Measurements from ENCODE around the gene DPP4. TPM values are rescaled to one million over a fixed set of nuclear protein-coding genes. Genes with fewer than 3 reads are reported as not detected.

DPP4 gene
- total RNA-seq, 2 experiments from 2014 or later: 101 to 107 TPM

DNA sequence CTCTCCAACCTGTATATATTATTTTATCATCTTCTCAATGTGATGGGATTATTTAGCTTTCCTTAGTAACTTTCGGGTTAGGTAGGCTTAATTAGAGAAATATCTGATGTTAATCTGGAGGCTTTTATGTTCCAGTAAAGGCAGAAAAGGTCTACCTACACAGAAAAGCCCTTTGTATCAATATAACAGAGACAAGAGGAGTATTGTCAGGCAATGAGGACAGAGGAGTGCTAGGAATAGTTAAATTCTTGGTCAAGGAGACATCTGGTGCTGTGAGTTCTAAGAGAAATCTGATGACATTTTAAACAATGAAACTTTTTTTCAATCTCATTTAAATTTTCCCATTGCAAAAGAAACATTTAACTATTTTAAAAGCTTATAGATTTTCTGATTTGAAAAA lies 36.1 kb downstream of the DPP4 start:
- H3K27me3 Mint-ChIP-seq: no peaks in the 10 kb centered on the region
- POLR2A ChIA-PET: interaction anchor here (1.2 kb wide), 1 partner anchor 13 kb away, joined by 5 read pairs; no protein-coding TSS in a partner anchor
- peaks cover 3% of the 10 kb centered on the region for H3K9me3 Mint-ChIP-seq
- H3K27ac Mint-ChIP-seq: no peak overlapping the region
- H3K36me3 Mint-ChIP-seq: peaks cover 78% of the 10 kb centered on the region
- peaks cover 13% of the 10 kb centered on the region for H3K4me1 Mint-ChIP-seq
- ATAC-seq (ENCODE audit: low read depth): no peak
- DNase-seq: no peak
- no peak overlapping the region for H3K4me3 Mint-ChIP-seq

DNA sequence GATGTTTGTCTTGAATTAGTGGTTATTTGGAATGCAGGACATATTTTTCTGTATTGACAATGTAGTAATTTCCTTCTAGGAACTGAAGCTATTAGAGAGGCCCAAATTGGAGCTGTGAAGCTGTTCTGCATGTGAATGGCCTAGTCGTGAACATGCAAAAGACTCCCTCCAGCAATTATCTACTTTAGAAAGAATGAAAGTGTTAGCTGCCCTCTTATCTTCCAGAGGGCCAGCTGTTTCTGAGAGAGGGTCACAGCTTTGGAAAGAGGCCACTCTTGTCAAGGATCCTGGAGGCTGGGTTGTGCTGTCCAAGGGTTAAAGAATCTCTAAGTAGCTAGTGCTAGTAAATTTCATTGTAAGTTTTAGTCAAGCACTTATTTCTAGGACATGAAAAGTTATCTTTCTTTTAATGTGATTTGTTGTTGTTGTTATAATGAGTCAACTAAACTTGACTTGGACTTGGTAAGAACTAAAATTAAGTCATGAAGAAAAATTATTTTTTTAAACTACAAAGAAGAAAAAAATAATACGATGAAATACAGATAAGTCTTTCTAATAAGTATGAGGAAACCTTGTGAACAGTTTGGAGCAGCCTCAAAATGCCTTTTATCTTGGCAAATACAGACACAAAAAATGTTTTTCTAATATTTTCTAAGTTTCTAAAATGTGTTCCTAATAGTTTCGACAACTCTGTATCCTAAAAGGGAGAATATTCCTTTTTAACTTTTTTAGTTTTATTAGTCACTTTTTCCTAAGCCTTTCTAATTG lies 36.8 kb downstream of the DPP4 start:
- no peak for DNase-seq
- H3K36me3 Mint-ChIP-seq: peaks cover 74% of the 10 kb centered on the region
- POLR2A ChIA-PET: interaction anchor here (1.2 kb wide), 1 partner anchor 12 kb away, joined by 5 read pairs; no protein-coding TSS in a partner anchor
- peaks cover 10% of the 10 kb centered on the region for H3K4me1 Mint-ChIP-seq
- peak overlapping the region; percentile 39 for H3K27ac Mint-ChIP-seq
- H3K4me3 Mint-ChIP-seq: no peak overlapping the region
- H3K27me3 Mint-ChIP-seq: no peaks in the 10 kb centered on the region
- H3K9me3 Mint-ChIP-seq: peaks cover 3% of the 10 kb centered on the region
- ATAC-seq (ENCODE audit: low read depth): no peak

DNA sequence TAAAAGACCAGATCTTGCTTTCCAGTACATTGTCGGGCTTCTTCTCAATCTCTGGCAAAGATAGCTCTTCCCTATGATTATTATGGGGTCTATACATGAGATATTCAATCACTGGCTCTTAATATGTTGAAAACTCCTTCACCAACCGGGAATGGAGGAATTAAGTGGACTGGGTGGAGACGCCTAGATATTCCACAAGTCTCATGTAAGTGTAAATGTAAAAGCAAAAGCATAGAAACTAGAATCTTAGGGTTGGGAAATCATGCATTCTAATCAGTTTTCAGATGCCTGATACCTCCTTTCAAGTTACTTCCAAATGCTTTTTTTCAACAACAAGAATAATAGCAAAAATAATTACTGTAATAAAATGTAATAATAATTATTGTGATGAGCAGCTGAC lies 38.0 kb downstream of the DPP4 start:
- ATAC-seq (ENCODE audit: low read depth): no peak
- peaks cover 73% of the 10 kb centered on the region for H3K36me3 Mint-ChIP-seq
- peaks cover 3% of the 10 kb centered on the region for H3K9me3 Mint-ChIP-seq
- no peak overlapping the region for H3K4me3 Mint-ChIP-seq
- peaks cover 10% of the 10 kb centered on the region for H3K4me1 Mint-ChIP-seq
- H3K27ac Mint-ChIP-seq: no peak overlapping the region
- POLR2A ChIA-PET: no interaction called here
- no peaks in the 10 kb centered on the region for H3K27me3 Mint-ChIP-seq
- no peak for DNase-seq

DNA sequence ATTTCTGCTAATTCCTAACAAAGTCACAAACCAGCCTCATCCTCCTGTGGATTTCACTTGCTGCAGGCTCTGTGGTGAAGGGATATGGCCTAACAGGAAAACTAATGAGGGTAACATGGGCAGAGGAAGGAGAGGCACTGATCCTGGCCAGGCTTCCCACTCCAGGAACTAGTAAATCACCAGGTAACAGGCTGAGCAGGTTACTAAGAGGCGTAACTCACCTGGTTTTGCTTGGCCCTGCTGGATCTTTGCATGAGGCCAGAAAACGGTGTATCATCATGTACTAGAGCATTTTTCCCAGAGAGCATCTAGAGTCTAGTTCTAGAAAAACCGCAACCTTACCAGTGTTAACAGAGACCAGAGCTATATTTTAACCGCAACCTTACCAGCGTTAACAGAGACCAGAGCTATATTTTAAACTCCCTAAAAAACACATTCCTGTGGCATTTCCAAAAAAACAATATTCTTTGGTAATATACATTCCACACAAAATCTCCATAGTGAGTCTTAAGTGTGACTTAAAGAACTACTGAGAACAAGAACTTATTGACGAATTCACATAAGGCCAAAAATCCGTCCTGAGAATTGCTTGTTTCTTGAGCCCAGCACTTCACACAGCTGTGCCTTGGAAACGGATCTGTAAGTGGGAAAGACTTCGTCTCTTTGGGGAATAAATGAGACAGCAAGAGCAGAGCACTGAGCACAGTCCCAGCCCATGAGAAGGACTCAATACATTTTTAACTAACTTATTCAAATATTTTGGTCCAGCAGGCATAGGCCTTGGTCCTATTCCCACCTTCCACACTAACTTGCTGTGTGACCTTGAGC lies 43.4 kb downstream of the DPP4 start:
- peaks cover 18% of the 10 kb centered on the region for H3K4me1 Mint-ChIP-seq
- H3K36me3 Mint-ChIP-seq: peaks cover 79% of the 10 kb centered on the region
- ATAC-seq (ENCODE audit: low read depth): no peak
- POLR2A ChIA-PET: no interaction called here
- H3K27ac Mint-ChIP-seq: no peak overlapping the region
- H3K9me3 Mint-ChIP-seq: no peaks in the 10 kb centered on the region
- no peaks in the 10 kb centered on the region for H3K27me3 Mint-ChIP-seq
- H3K4me3 Mint-ChIP-seq: no peak overlapping the region
- DNase-seq: no peak

DNA sequence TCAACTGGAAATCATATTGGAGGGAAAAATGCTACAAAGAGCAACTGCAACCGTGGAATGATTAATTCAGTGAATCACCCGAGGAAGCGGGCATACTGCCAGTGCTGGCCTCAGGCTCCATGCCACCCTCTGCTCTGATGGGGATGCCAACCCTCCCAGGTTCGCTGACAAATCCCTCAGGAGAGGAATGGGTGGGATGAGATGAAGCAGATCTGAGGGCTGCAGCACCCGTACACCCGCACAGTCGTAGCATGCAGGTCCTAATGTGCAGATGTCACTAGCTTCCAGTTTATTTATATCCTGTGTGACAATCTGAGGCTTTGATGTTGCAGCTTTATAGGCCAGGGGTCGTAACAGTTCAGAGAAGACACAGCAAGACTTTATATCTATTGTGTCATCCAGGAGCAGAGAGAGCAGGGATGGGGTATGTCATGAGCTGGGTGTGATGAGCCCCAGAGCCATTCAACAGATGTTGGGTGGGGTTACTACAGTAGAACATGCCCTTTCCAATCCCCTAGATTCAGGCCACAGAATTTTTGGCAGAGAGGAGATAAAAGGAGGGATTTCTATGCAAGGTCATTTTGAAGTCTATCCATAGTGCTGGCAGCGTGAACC lies 44.6 kb downstream of the DPP4 start:
- no peaks in the 10 kb centered on the region for H3K27me3 Mint-ChIP-seq
- ATAC-seq (ENCODE audit: low read depth) (no peak), DNase-seq (no peak)
- peaks cover 79% of the 10 kb centered on the region for H3K36me3 Mint-ChIP-seq
- peak overlapping the region; percentile 17 for H3K27ac Mint-ChIP-seq
- H3K4me3 Mint-ChIP-seq: no peak overlapping the region
- no peaks in the 10 kb centered on the region for H3K9me3 Mint-ChIP-seq
- H3K4me1 Mint-ChIP-seq: peaks cover 24% of the 10 kb centered on the region
- POLR2A ChIA-PET: no interaction called here

DNA sequence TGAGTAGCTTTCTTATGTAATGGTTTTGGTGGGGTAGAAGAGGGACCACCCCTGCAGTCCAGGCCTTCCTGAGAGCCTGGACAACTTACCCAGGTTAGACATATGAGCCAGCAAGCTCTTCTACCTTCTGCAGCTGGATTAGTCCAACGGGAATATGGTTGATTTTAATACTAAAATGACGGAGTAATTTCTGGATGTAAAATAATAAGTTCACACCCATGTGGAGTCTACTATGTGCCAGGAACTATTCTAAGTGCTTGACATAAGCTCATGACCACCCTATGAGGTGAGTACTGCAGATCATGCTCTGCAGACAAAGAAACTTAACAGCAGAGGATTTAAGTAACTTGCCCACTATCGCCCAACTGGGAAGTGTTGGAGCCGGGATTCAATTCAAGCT lies 45.5 kb downstream of the DPP4 start:
- H3K4me1 Mint-ChIP-seq: peaks cover 29% of the 10 kb centered on the region
- H3K4me3 Mint-ChIP-seq: no peak overlapping the region
- H3K27me3 Mint-ChIP-seq: no peaks in the 10 kb centered on the region
- DNase-seq: no peak
- POLR2A ChIA-PET: interaction anchor here (1.1 kb wide), 1 partner anchor 11 kb away, joined by 4 read pairs; no protein-coding TSS in a partner anchor
- no peak overlapping the region for H3K27ac Mint-ChIP-seq
- ATAC-seq (ENCODE audit: low read depth): no peak
- no peaks in the 10 kb centered on the region for H3K9me3 Mint-ChIP-seq
- peaks cover 81% of the 10 kb centered on the region for H3K36me3 Mint-ChIP-seq

DNA sequence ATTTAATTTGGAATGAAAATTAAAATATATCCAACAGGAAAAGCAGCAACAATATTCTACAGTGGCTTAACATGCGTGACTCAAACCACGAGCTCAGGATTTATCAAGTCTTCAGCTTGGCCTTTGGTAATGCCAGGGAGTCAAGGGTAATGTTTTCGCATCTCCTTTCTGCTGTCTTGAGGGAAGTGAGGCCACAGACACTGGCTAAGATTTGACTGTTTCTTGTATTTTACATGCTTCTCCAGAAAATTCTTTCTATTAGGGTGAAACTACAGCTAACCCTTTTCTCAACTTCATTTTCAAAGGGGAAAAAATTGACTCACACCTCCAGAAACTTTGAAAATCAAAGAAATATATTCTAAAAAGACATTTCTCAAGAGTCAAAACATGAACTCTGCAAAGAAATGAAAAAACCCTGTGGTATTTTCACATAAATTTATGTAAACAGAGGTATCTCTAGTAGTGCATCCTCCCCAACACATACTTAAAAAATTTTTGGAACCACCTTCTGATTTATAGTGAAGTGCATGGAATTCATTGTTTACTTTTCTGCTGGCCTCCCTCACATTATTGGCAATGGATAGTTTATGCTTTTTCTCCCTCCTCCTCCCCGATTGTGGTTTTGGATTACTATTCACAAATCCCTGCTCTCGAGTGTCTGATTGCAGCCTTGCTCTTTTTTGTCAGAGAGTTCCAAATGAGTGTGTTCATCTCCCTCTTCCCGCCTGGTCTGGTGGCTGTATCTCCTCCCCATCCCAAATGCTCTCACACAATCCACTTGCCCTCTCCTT lies 48.7 kb downstream of the DPP4 start:
- H3K9me3 Mint-ChIP-seq: no peaks in the 10 kb centered on the region
- no peak overlapping the region for H3K4me3 Mint-ChIP-seq
- ATAC-seq (ENCODE audit: low read depth) (no peak), DNase-seq (no peak)
- H3K36me3 Mint-ChIP-seq: peaks cover 86% of the 10 kb centered on the region
- POLR2A ChIA-PET: interaction anchor here (1.3 to 2.0 kb wide), 2 partner anchors 10 to 12 kb away, joined by 5 to 6 read pairs; no protein-coding TSS in a partner anchor
- H3K27me3 Mint-ChIP-seq: no peaks in the 10 kb centered on the region
- H3K4me1 Mint-ChIP-seq: peaks cover 44% of the 10 kb centered on the region
- H3K27ac Mint-ChIP-seq: no peak overlapping the region

DNA sequence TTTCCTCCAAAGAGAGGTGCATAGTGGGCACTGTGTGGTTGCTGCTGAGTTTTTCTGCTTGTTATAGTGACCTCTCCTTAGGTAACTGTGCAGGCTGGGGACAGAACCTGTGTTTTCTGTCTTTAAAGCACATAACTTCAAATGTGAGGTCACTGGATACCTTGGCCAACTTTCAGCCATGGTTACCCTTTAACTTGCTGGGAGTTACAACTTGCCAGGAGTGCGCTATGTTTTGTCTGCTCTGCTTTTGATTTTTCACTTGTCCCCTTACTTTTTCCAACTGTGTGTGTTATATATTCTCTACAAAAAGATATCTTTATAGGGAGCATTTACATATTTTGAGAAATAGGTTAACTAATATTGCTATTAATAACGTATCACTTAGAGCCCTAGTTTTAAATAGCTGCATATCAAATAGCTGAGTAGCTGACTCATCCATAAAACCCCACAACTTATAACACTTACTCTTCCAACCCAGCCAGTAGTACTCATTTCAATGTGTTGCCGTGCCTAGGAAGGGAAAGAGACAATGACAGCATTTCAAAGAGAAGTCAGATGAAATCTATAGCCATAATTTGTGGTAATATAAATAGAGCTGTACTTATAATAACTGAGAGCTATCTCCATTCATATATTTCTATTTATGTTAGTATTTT lies 51.6 kb downstream of the DPP4 start:
- no peak for ATAC-seq (ENCODE audit: low read depth)
- Mint-ChIP-seq H3K27me3 (no peaks in the 10 kb centered on the region), H3K27ac (peak overlapping the region; percentile 3), H3K9me3 (no peaks in the 10 kb centered on the region), H3K4me3 (no peak overlapping the region), H3K36me3 (peaks cover 84% of the 10 kb centered on the region), H3K4me1 (peaks cover 38% of the 10 kb centered on the region)
- POLR2A ChIA-PET: interaction anchor here (1.0 kb wide), 1 partner anchor 9 kb away, joined by 6 read pairs; no protein-coding TSS in a partner anchor
- DNase-seq: no peak

DNA sequence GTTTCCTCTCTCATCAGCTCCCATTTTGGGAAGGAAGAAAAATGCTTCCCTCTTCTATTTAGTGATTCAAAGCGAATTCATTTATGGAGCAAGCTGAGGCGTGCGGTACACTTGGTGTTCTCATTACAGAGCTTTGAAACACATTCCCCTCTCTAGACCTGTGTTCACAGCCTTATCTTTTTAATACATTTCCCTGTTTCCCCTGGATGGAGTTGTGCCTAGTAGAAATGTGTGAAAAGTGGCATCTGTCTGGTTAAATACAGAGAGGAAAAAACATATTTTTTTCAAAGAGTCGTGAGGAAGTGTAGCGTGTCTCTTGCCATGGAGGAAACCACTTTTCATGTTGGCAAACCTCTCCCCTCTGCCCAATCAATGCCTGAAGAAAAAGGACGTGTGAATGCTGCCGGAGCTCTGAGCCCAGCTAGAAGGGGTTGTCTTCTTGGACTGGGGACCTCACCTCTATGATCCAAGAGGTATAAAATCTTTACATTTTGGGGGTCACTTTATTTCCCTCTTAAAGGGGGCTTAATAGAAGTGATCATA lies 52.4 kb downstream of the DPP4 start:
- Mint-ChIP-seq H3K27me3 (no peaks in the 10 kb centered on the region), H3K4me3 (peak overlapping the region; percentile 6), H3K9me3 (no peaks in the 10 kb centered on the region), H3K36me3 (peaks cover 88% of the 10 kb centered on the region), H3K4me1 (peaks cover 40% of the 10 kb centered on the region), H3K27ac (peak overlapping the region; percentile 66)
- ATAC-seq (ENCODE audit: low read depth): no peak
- POLR2A ChIA-PET: no interaction called here
- DNase-seq: no peak

DNA sequence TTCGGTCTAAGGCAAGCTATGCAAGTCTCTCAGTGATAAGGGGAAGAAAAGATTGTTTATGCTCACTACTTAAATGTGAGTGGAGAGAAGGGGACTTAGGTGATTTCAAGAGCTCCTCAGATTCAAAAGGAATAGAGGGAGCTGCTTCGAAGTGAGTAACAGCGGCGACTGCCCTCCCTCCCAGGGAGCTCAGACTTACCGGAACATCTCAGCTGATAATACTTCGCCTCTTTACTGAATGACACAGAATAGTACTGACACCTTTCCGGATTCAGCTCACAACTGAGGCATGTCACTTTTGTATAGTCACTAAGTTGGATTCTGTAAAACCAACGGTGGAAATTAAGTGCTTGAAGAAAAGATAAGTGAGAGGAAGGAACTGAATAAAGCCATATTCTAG lies 55.5 kb downstream of the DPP4 start:
- no peak overlapping the region for H3K4me3 Mint-ChIP-seq
- peaks cover 40% of the 10 kb centered on the region for H3K4me1 Mint-ChIP-seq
- H3K27me3 Mint-ChIP-seq: no peaks in the 10 kb centered on the region
- H3K9me3 Mint-ChIP-seq: no peaks in the 10 kb centered on the region
- POLR2A ChIA-PET: interaction anchor here (0.5 to 1.2 kb wide), 2 partner anchors 65 to 885 kb away, joined by 3 read pairs; no protein-coding TSS in a partner anchor
- H3K36me3 Mint-ChIP-seq: peaks cover 82% of the 10 kb centered on the region
- DNase-seq (no peak), ATAC-seq (ENCODE audit: low read depth) (no peak)
- peak overlapping the region; percentile 57 for H3K27ac Mint-ChIP-seq

DNA sequence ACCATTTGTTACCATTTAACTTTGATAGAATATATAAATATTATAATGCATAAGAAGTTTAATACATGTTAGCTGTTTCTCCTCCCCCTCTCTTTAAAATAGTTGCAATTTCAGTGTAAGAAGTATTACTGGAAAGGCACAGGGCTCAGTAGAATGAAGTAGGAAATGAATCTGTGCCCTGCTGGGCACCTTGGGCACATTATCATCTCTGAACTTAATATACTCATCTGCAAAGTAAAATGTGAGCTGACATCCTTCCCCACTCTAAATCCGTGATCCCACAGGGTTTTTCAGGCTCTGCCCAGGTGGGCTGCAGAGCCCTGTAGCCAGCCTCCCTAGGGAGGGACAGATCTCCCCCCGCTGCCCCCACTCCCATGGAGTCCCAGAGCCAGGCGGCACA lies 56.8 kb downstream of the DPP4 start:
- no peak for ATAC-seq (ENCODE audit: low read depth)
- peaks cover 78% of the 10 kb centered on the region for H3K36me3 Mint-ChIP-seq

DNA sequence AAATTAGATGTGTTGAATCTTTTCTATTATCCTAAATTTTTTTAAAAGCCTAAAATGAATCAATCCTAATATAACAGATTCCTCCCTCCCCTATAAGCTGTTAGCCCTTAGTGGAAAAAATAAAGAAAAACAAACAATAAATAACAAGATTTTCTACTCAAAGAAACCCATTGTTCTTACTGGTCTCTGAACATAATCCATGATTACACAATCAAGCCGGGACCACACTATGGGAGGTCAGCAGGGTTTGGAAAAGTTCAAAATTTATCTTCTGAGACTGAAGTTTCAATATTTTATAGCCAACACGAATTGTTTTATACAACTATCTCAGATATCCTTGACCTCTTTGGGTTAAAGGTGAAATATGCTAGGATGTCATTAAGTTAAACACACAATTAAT lies 57.9 kb downstream of the DPP4 start:
- Mint-ChIP-seq H3K27ac (no peak overlapping the region), H3K27me3 (no peaks in the 10 kb centered on the region), H3K36me3 (peaks cover 75% of the 10 kb centered on the region), H3K9me3 (no peaks in the 10 kb centered on the region), H3K4me3 (peak overlapping the region; percentile 39), H3K4me1 (peaks cover 43% of the 10 kb centered on the region)
- POLR2A ChIA-PET: interaction anchor here (2.1 to 6.9 kb wide), 2 partner anchors 8 to 22 kb away, joined by 6 to 81 read pairs; no protein-coding TSS in a partner anchor
- DNase-seq (no peak), ATAC-seq (ENCODE audit: low read depth) (no peak)

More for the DNA sequence above, 56.8 kb downstream of the DPP4 start:
- peak overlapping the region; percentile 34 for H3K27ac Mint-ChIP-seq
- H3K4me1 Mint-ChIP-seq: peaks cover 42% of the 10 kb centered on the region
- H3K4me3 Mint-ChIP-seq: no peak overlapping the region
- no peaks in the 10 kb centered on the region for H3K27me3 Mint-ChIP-seq
- POLR2A ChIA-PET: interaction anchor here (0.6 to 1.4 kb wide), 3 partner anchors 11 to 64 kb away, joined by 3 to 4 read pairs (median 3); no protein-coding TSS in a partner anchor
- no peaks in the 10 kb centered on the region for H3K9me3 Mint-ChIP-seq
- no peak for DNase-seq
